ENCODE data around the gene BAIAP2L2.

Gene BAIAP2L2

GRCh38 chr22:38036392-38037062 lies 74.0 kb downstream of the BAIAP2L2 start (continued):
- TF ChIP-seq CSRNP3 (CRISPR knock-in tag; IDR thresholded peaks at IDR 0.05): no peak
- no peak for TF ChIP-seq ZNF70 (CRISPR knock-in tag; IDR thresholded peaks at IDR 0.05)
- TF ChIP-seq PPARA (CRISPR knock-in tag; IDR thresholded peaks at IDR 0.05; ENCODE audit: borderline replicate concordance): no peak
- TF ChIP-seq POU6F1 (CRISPR knock-in tag; IDR thresholded peaks at IDR 0.05; ENCODE audit: borderline replicate concordance, low read depth): no peak
- TF ChIP-seq ZC3H10 (CRISPR knock-in tag; IDR thresholded peaks at IDR 0.05): no peak
- no peak for TF ChIP-seq BACH2 (CRISPR knock-in tag; IDR thresholded peaks at IDR 0.05; ENCODE audit: borderline replicate concordance)
- TF ChIP-seq GLIS3 (CRISPR knock-in tag; IDR thresholded peaks at IDR 0.05): no peak
- no peak for TF ChIP-seq ZFP30 (CRISPR knock-in tag; IDR thresholded peaks at IDR 0.05)
- no peak for TF ChIP-seq RARB (CRISPR knock-in tag; IDR thresholded peaks at IDR 0.05)

GRCh38 chr22:38035530-38035885 lies 75.0 kb downstream of the BAIAP2L2 start:
- ATAC-seq: no peak
- TF ChIP-seq TSHZ2 (CRISPR knock-in tag; IDR thresholded peaks at IDR 0.05) (no peak), TCF4 (CRISPR knock-in tag; IDR thresholded peaks at IDR 0.05; ENCODE audit: borderline replicate concordance) (no peak), ISL1 (CRISPR knock-in tag; IDR thresholded peaks at IDR 0.05) (no peak), ZNF8 (CRISPR knock-in tag; IDR thresholded peaks at IDR 0.05) (no peak), CSDC2 (CRISPR knock-in tag; IDR thresholded peaks at IDR 0.05) (no peak), GLIS3 (CRISPR knock-in tag; IDR thresholded peaks at IDR 0.05) (no peak)

Measured in SK-N-SH treated with all-trans-retinoic acid at 6 μM for 48 hours (cell line).